Fibroblast of skin of left quadriceps (primary cell): Measurements from ENCODE around the gene RNF212.
A peak's percentile ranks its signal among the peaks of the same experiment; 100 is the strongest.
"Not testable (repeated sequence)": the region's sequence is repeated elsewhere in the genome, so short reads cannot be mapped to it uniquely, and the experiment has no call there.

Source experiments
- DNase-seq, 2 experiments: peaks; one replicate each; pipeline ENCODE4 v3.0.0-alpha.2; 2013; ENCODE audit warnings: low read depth in 2 of 2

Gene RNF212

DNA sequence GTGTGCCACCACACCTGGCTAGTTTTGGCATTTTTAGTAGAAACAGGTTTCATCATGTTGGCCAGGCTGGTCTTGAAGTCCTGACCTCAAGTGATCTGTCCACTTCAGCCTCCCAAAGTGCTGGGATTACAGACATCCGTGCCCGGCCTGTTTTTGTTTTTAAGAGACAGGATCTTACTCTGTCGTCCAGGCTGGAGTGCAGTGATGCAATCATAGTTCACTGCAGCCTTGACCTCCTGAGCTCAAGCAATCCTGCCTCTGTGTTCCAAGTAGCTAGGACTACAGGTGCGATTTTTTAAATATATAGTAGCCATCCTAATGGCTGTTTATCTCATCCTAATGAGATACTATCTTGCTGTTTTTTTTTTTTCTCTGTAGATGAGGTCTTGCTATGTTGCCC is 47.6 kb downstream of the RNF212 start:
- no peak for DNase-seq

DNA sequence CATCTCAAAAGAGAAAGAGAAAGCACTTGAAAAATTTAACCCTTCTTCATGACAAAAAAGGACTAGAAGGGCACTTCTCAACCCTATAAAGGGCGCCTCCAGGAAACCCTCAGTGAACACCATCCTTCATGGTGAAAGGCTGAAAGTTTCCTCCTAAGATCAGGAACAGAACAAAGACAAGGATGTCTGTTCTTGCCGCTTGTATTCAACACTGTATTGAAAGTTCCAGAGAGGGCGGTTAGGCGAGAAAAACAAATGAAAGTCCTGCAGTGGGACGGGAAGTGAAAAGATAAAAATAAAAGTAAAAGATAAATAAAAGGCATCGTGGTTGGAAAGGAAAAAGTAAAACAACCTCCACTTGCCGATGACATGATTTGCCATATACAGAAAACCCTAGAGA is 50.9 kb downstream of the RNF212 start:
- DNase-seq: no peak

DNA sequence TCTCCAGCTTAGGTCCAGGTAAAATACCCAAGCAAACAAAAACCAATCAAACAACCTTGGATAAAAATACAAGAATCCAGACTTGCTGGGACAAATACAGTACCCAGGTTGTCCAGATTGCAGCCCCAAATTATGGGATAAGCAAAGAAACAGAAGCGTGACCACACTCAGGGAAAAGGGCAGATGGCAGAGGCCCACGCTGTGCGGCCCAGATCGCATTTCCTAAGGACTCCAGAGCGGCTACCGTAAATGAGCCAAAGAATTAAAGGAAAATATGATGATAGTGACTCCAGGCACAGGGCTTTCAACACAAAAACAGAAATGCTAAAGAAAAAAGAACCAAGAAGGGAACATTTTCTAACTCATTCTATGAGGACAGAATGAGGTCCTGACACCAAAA is 51.6 kb downstream of the RNF212 start:
- no peak for DNase-seq

DNA sequence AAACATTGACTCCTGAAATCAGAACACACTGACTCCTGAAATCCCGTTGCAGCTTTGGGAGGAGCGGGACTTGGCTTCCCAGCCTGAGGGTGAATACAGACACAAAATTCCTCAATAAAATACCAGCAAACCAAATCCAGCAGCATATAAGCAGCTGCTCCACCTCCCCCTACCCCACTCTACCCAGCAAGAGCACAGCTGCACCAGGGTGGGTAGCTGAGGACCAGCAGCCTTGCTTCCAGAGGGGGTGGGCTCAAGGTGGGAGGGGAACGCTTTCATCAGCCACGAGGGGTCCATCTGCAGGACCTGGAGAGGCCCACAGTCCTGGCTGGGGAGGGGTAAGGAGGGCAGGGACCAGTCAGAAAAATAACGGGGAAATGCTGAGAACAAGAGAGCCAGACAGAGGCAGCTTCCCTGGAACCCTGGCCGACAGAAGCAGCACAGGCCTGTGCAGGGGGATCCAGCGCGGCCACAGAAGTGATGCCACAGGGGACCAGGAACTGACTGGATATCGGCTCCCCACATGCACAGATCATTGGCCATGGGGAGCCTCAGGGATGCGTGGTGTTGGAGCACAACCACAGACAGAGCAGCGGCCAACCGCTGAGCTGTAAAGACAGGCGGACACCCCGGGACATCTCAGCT is 52.2 kb downstream of the RNF212 start:
- DNase-seq: no peak

DNA sequence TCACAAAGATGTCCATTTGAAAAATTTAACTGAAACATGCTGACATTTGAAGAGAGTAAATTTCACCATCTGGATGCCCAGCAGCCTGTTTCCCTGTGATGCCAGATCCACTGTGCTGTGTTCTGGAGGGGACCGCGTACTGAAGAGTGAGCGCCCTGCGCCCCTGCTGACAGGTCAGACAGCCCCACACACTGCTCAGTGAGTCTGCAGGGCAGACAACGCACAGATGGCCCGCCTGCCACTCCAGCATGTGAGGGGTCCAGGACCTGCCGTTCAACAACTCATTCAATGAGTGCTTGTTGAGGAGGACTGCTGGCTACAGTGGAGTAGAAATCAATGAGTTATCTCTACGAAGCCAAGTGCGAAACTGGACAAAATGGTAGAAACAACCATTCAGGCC is 52.7 kb downstream of the RNF212 start:
- DNase-seq: no peak

DNA sequence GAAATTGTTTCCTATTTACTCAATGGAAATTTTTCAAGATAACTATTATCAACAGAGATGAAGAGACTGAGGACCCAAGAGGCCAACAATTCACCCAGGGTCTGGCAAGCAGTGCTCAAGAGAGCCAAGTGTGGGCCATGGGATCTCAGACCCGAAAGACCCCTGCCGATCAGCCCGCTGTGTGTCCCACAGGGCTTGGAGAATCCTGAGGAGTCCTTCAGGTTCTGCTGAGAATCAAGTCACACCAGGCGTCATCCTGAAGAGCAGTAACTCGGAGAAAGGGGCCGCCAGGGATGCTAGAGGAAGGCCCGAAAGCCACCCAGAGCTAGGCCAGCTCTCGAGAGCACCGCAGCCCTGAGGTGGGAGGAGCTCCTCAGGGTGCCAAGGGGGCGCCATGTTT is 53.2 kb downstream of the RNF212 start:
- DNase-seq: no peak

DNA sequence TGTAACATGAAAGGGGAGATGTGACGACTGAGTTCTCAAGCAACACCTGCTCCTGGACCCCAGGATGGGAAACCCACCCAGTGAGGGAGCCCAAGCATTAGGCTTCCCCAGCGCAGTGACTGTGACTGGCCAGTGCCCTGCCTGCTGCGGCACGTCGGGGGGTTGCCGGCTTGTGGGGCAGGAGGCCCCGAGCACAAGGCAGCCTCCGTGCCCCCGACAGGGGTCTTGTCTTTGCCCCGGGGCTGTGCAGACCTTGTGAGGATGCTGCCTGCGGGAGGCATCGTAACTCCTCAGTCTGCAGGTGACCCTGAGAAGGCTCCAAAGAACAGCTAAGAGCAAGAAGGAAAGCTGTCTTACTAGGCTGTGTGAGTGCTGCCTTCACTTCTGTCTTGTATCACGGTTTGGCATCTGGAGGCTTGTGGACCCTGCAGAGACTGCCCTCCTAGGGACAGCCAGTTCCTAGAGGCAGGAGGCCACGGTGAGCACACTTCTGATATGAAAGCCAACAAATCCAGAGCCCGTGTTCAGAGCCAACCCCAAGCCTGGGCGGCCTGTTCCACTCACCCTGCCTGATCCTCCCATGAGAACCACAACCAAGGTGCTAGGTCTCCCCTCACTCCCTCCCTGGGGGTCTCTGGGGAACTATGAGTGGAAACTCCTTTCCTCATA is 54.2 kb downstream of the RNF212 start:
- no peak for DNase-seq

DNA sequence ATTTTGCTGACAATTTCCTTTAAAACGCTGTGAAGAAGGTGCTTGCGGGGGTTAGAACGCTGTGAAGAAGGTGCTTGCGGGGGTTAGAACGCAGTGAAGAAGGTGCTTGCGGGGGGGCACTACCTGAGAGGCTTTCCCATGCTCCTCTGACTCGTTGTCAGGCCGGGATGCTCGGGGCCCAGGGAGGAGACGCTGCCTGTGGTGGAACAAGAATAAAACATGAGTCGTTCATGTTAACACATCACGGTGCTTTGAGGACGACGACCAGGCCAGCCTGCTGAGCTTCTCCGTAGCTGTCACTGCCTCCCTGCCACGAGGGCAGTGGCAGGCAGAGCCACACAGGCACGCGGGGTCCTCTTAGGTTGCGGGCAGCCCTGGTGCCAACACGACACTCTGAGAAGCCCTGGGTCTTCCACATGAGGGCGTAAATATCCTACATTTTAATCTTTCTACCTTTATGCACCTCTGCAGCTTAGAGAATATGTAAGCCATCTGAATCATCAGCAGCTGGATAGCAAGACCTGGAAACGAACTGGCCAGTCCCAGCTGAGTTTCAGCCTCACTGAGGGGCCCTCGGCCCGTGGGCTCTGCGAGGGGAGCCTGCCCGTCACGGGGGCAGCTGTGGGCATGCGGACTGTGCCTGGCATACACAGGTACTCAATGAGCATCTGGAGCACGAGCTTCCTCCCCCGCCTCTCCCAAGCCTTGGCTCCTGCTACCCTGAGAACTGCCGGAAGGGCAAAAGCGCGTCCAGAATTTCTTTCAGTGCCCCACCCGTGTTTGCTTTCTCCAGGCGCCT is 55.0 kb downstream of the RNF212 start:
- no peak for DNase-seq

DNA sequence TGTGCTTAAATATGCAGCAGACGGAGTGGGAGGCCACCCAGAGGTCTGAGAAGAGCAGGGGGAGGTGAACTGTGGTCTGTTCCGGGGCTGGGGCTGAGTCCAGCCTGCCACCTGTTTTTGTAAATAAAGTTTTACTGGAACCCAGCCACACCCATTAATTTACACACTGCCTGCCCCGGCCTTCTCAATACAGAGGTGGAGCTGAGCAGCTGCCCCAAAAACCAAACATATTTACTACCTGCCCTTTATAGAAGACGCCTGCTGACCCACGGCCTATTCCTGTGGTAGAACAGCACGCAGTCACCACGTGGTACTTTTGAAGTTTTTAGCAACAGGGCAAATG is 56.0 kb downstream of the RNF212 start:
- DNase-seq: no peak

DNA sequence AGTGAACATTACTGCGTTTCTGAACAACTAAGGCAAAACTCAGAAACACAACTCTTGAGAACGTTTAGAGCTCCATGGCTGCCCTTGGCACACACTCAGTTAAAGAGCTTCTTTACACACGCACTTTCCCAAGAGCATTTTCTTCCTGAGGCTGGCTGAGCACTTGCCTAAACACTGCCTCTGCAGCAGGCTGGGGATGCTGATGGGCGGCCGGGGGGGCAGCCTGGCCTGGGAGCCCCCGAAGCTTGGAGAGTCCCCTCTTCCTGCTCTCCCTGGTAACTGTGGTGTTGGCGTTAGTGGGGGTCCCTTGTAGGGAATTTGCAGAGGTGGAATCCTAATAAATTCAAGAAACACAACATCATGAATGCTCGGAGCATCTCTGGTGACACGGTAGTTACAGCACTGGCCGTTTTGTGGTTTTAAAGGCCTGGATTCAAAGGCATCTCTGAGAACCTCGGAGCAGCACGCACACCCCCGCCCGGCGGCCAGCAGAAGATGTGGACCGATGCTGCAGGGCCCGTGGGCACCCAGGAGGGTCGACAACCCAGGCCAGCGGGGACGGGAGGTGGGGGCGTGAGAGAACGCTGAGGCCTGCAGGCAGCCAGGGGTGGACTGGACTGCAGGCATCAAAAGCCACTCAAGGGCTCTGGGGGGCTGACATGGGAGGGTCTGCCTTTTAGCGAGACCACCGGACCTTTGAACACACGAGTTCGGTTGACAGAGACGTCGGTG is 56.5 kb downstream of the RNF212 start:
- DNase-seq: no peak

DNA sequence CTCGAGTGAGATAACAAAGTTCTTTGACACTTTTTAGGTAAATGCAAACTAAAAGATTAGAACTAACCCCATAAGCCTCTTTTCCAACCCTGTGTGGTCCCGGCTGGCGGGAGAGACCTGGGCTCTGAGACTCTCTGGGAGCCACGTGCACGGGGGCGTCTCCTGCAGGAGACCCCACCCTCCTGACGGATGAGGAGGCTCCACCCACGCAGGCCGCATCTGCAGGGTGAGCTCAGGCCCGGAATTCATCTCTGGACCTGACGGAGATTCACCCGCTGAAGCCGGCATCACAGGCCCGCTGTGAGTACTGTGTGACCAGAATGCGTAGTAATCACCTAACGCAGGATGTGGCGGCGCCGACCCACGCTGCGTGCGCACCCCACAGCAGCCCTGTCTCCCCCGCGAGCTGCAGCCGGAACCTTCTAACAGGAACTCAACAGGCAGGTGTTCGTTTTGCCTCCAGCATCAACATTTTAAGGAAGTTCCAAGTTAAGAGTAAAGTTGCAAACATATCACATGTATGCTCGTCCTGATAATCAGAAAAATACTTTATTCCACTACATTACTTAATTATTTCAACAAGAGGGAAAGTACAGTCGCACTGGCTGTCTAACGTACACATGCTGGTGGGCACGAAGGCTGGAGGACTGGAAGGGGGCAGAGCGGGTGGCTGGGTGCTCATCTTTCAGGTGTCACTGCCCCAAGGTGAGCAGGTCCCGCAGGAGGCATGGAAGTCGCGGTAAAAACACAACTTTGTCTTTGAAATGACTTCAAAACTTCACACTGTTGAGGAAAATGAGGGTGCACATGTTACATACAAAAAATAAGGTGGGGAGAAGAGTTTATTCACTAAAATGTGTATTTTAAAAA is 57.4 kb downstream of the RNF212 start:
- peak in 1 of 2 experiments; percentile 10 for DNase-seq

DNA sequence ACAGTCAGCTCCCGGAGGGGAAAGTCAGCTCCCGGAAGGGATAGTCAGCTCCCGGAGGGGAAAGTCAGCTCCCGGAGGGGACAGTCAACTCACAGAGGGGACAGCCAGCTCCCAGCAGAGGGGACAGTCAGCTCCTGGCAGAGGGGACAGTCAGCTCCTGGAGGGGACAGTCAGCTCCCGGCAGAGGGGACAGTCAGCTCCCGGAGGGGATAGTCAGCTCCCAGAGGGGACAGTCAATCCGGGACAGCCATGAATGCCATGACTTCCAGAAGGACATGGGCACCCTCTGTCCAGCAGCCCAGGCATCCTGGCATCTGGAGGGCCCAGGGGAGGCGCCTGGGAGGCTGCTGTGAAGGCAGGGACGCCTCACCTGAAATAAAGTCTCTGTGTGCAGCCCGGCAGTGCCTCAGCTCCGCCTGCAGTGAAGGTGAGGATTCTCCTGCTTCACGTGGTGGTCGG is 58.1 kb downstream of the RNF212 start:
- not testable (repeated sequence) for DNase-seq

DNA sequence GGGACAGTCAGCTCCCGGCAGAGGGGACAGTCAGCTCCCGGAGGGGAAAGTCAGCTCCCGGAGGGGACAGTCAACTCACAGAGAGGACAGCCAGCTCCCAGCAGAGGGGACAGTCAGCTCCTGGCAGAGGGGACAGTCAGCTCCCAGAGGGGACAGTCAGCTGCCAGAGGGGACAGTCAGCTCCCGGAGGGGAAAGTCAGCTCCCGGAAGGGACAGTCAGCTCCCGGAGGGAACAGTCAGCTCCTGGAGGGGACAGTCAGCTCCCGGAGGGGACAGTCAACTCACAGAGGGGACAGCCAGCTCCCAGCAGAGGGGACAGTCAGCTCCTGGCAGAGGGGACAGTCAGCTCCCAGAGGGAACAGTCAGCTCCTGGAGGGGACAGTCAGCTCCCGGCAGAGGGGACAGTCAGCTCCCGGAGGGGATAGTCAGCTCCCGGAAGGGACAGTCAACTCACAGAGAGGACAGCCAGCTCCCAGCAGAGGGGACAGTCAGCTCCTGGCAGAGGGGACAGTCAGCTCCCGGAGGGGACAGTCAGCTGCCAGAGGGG is 58.6 kb downstream of the RNF212 start:
- DNase-seq: not testable (repeated sequence)

DNA sequence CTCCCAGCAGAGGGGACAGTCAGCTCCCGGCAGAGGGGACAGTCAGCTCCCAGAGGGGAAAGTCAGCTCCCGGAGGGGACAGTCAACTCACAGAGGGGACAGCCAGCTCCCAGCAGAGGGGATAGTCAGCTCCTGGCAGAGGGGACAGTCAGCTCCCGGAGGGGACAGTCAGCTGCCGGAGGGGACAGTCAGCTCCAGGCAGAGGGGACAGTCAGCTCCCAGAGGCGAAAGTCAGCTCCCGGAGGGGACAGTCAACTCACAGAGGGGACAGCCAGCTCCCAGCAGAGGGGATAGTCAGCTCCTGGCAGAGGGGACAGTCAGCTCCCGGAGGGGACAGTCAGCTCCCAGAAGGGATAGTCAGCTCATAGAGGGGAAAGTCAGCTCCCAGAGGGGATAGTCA is 59.5 kb downstream of the RNF212 start:
- not testable (repeated sequence) for DNase-seq

DNA sequence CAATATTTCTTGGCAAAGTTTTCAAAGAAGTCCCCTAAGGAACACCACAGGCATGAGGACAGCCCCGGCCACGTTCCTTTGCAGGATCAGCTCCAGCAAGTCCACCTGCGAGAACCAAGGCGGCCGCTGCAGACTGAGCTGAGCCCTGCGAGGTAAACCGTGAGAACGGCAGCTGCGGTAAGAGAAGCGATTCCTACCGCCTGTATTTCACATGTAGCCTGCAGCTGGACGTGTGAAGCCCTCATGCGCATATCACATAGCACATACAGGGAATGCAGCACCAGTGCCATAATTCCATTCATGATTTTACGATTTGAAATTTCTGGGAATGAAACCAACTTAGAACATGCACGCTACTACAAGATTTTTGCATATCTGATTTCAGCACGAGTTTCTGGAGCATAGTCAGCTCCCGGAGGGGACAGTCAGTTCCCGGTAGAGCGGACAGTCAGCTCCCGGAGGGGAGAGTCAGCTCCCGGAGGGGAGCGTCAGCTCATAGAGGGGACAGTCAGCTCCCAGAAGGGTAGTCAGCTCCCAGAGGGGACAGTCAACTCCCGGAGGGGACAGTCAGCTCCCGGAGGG is 60.2 kb downstream of the RNF212 start:
- peak; percentile 73 to 75 for DNase-seq

DNA sequence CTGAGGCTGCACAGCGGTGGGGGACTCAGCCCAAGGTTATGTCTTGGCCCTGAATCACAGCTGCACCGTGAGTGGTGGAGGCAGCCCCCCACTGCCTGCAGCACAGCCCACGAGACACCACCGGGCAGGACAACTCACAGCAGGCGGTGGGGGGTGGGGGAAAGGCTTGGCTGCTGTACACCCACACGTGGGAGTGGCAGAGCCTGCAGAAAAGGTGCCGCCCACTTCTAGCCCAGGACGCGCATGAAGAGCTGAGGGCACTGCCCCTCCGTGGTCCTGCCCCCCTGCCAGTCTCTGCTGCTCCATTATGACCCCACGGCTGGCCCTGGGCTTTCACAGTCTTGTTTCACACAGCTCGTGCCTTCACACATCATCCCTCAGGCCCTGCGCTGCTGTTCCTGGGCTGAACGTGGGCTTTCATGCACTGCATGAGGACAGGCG is 61.1 kb downstream of the RNF212 start:
- no peak for DNase-seq

DNA sequence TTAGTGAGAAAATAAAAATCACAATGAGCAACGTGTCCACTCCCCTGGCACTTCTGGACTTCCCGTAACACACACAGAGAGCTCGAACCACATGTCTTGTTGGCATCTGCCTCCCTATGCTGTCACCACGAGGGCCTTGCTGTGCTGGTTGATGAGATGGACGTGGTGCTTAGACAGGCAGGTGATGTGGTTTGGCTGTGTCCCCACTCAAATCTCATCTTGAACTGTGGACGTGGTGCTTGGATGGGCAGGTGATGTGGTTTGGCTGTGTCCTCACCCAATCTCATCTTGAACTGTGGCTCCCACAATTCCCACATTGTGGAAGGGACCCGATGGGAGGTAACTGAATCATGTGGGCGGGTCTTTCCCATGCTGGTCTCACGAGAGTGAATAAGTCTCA is 61.9 kb downstream of the RNF212 start:
- no peak for DNase-seq

DNA sequence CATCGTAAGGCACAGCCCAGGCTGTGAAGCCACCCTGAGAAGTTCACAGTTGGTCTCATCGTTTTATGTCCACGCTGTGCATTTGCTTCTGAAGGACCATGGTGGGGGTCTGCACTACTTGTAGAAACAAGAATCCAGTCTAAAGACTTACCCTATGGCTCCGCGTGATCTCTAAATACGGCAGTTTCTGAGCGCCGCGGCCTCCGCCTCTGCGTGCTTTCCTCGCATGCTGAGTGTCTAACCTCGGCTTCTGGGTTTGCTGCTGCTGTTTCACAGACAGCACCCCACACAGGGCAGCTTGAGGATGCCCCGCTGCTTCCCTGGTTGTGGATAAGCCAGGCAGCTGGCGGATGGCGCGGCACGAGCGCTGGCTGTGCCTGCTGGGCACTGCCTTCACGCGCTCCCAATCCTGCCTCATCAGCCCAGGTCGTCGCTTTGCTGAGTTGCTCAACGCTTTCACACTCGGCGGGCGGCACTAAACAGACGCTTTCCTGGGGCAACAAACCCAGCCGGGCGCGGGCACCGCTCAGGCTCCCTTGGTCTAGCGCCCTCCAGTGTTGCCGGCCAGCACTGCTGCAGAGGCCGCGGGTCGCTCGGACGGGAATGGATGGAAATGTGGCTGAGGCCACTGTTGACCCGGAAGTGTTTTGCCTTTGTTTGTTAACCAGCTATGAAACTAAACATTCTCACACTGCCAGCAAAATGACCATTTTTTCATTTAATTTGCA is 62.7 kb downstream of the RNF212 start:
- DNase-seq: no peak

DNA sequence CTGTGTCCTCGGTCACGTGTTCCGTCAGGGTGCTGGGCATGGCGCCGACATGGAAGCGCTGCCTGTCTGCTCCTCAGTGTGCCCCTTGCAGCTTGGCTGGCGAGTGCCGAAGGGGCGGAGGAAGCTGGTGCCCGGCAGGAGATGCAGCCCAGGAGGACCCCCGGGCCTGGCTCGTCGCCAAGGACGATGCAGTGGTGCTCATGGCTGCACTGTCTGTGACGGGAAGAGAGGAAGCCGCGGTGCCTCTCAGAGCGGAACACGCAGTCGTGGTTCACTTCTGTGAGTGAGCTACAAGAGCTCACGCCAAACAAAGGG is 63.8 kb downstream of the RNF212 start:
- no peak for DNase-seq
